ENCODE measurements around the gene HACD1.

DNA sequence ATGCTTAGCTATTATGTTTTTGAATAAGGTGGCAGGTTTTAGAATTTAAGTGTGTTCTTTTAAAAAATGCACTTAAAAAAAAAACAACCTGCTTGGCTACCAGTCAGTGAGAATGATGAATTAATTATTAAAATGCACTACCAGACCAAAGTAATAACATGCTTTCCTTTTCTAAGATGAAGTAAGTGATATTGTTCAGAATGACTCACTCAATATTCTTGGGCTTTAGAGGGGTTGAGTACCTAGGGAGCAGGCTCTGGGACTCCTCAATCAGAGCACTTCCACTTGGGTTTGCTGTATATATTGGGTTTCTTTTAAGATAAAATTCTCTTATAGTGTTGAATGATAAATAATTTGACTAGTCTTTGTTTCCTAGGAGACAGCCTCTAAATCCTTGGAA is 35.4 kb upstream of the HACD1 start:
- TF ChIP-seq, protein P1, sequence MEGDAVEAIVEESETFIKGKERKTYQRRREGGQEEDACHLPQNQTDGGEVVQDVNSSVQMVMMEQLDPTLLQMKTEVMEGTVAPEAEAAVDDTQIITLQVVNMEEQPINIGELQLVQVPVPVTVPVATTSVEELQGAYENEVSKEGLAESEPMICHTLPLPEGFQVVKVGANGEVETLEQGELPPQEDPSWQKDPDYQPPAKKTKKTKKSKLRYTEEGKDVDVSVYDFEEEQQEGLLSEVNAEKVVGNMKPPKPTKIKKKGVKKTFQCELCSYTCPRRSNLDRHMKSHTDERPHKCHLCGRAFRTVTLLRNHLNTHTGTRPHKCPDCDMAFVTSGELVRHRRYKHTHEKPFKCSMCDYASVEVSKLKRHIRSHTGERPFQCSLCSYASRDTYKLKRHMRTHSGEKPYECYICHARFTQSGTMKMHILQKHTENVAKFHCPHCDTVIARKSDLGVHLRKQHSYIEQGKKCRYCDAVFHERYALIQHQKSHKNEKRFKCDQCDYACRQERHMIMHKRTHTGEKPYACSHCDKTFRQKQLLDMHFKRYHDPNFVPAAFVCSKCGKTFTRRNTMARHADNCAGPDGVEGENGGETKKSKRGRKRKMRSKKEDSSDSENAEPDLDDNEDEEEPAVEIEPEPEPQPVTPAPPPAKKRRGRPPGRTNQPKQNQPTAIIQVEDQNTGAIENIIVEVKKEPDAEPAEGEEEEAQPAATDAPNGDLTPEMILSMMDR (IDR thresholded peaks at IDR 0.05; ENCODE audit: low read length): no peak
- no peak for TF ChIP-seq EZH2 (IDR thresholded peaks at IDR 0.05; ENCODE audit: borderline replicate concordance, low read length)

Data from OCI-LY1 (cell line).